H1 (cell line): ENCODE results near the gene MLLT6. TPM values are rescaled to one million over a fixed set of nuclear protein-coding genes. Genes with fewer than 3 reads are reported as not detected.

ENCODE experiments used
- CTCF ChIA-PET: fragments of 300-600 bp; sonication (Branson Sonifier 250); formaldehyde crosslinking; loops from one replicate; lab custom pipeline; 2021; ENCODE audit not compliant: partially characterized antibody; lab: Charles Lee
- POLR2A ChIA-PET: fragments of 300-600 bp; sonication (Branson Sonifier 250); formaldehyde crosslinking; loops from one replicate; lab custom pipeline; 2021; ENCODE audit warnings: inconsistent platforms; ENCODE audit not compliant: partially characterized antibody; lab: Charles Lee
- DNase-seq, 2 experiments: peaks; one replicate each; pipeline versions ENCODE4 v3.0.0 to v3.0.0-alpha.2; 2010 to 2022; ENCODE audit warnings: low spot score in 2 of 2, low read depth in 1 of 2, mixed read lengths in 1 of 2
- FAIRE-seq: peaks from 2 replicates; lab custom pipeline; 2011; peaks lifted over from hg19 to GRCh38; lab: Jason Lieb, UNC
- H2AFZ ChIP-seq: 2 replicates; pipeline ENCODE4 v1.8.1; 2012; ENCODE audit warnings: low read length, inconsistent platforms
- H2AK5ac ChIP-seq: 2 replicates; pipeline ENCODE4 v1.6.1; 2013; ENCODE audit warnings: low read depth, low read length
- H2BK120ac ChIP-seq: replicated peaks from 2 replicates; pipeline ENCODE3; 2013; ENCODE audit warnings: low read depth, low read length, inconsistent platforms
- H2BK12ac ChIP-seq: 2 replicates; pipeline ENCODE4 v1.6.1; 2013; ENCODE audit warnings: low read depth, low read length
- H2BK15ac ChIP-seq: 2 replicates; pipeline ENCODE4 v1.6.1; 2013; ENCODE audit warnings: low read length
- H2BK20ac ChIP-seq: 2 replicates; pipeline ENCODE4 v1.6.1; 2013; ENCODE audit warnings: low read length
- H2BK5ac ChIP-seq: 2 replicates; pipeline ENCODE4 v1.6.1; 2013; ENCODE audit warnings: low read depth, low read length
- H3K14ac ChIP-seq: 2 replicates; pipeline ENCODE4 v1.6.1; 2013; ENCODE audit warnings: inconsistent platforms; ENCODE audit not compliant: insufficient read length
- H3K18ac ChIP-seq: 2 replicates; pipeline ENCODE4 v1.6.1; 2013; ENCODE audit warnings: low read length; ENCODE audit errors: extremely low read depth
- H3K23ac ChIP-seq: 2 replicates; pipeline ENCODE4 v1.6.1; 2013; ENCODE audit warnings: inconsistent platforms; ENCODE audit not compliant: insufficient read length
- H3K23me2 ChIP-seq: 2 replicates; pipeline ENCODE4 v1.6.1; 2013; ENCODE audit warnings: low read depth, low read length
- H3K27ac ChIP-seq: 2 replicates; pipeline ENCODE4 v1.6.1; 2011; ENCODE audit warnings: low read depth, low read length, inconsistent platforms
- H3K27me3 ChIP-seq, 4 experiments: replicated peaks in 1 of 4; 1 replicate in 1 of 4; 2 replicates in 3 of 4; pipeline versions ENCODE4 v1.6.1 to v1.8.1; 2011 to 2013; ENCODE audit warnings: low read length in 3 of 4, mild to moderate bottlenecking in 3 of 4, inconsistent platforms in 2 of 4, mixed read lengths in 2 of 4, moderate library complexity in 1 of 4; ENCODE audit not compliant: control insufficient read depth in 3 of 4, insufficient read depth in 3 of 4; ENCODE audit errors: extremely low read depth in 1 of 4
- H3K36me3 ChIP-seq, 4 experiments: 2 replicates each; pipeline versions ENCODE4 v1.6.1 to v1.8.1; 2011 to 2013; ENCODE audit warnings: mild to moderate bottlenecking in 4 of 4, low read length in 3 of 4, moderate library complexity in 2 of 4, control low read depth in 1 of 4, inconsistent platforms in 1 of 4; ENCODE audit not compliant: insufficient read depth in 4 of 4, control insufficient read depth in 2 of 4
- H3K4ac ChIP-seq: replicated peaks from 2 replicates; pipeline ENCODE3; 2013; ENCODE audit warnings: low read length, low read depth, mixed read lengths, inconsistent platforms; ENCODE audit not compliant: insufficient read length
- H3K4me1 ChIP-seq, 4 experiments: replicated peaks in 1 of 4; 1 replicate in 1 of 4; 2 replicates in 3 of 4; pipeline versions ENCODE4 v1.6.1 to v1.8.1; 2011 to 2013; ENCODE audit warnings: low read length in 3 of 4, inconsistent platforms in 2 of 4, mixed read lengths in 1 of 4; ENCODE audit not compliant: insufficient read depth in 4 of 4, control insufficient read depth in 3 of 4
- H3K4me2 ChIP-seq, 2 experiments: 2 replicates each; pipeline versions ENCODE4 v1.6.1 to v1.8.1; 2011 to 2013; ENCODE audit warnings: low read depth in 2 of 2, low read length in 2 of 2, control low read depth in 1 of 2, inconsistent platforms in 1 of 2, mild to moderate bottlenecking in 1 of 2; ENCODE audit not compliant: insufficient read depth in 1 of 2
- H3K4me3 ChIP-seq, 4 experiments: fragments of 200-600, 300-600 bp in 1 of 4; sonication (generic), shearing (Covaris generic), sonication (Bioruptor Twin) in 1 of 4; 2 replicates each; pipeline versions ENCODE4 v1.5.1 to v1.8.1; 2011 to 2016; ENCODE audit warnings: low read length in 4 of 4, low read depth in 3 of 4, control low read depth in 2 of 4, inconsistent platforms in 2 of 4, mild to moderate bottlenecking in 2 of 4, mixed read lengths in 1 of 4, moderate library complexity in 1 of 4; ENCODE audit not compliant: insufficient read depth in 2 of 4; ENCODE audit errors: extremely low read depth in 1 of 4
- H3K56ac ChIP-seq: replicated peaks from 2 replicates; pipeline ENCODE3; 2013; ENCODE audit warnings: low read depth, mild to moderate bottlenecking, mixed read lengths, low read length, inconsistent platforms; ENCODE audit not compliant: insufficient read length
- H3K79me1 ChIP-seq: 2 replicates; pipeline ENCODE4 v1.6.1; 2013; ENCODE audit warnings: low read depth, low read length, control low read depth
- H3K79me2 ChIP-seq, 2 experiments: 2 replicates each; pipeline versions ENCODE4 v1.6.1 to v1.8.1; 2012 to 2013; ENCODE audit warnings: low read length in 2 of 2, mild to moderate bottlenecking in 2 of 2, inconsistent platforms in 1 of 2; ENCODE audit not compliant: insufficient read depth in 2 of 2, control insufficient read depth in 1 of 2
- H3K9ac ChIP-seq, 4 experiments: replicated peaks in 1 of 4; 1 replicate in 1 of 4; 2 replicates in 3 of 4; pipeline versions ENCODE4 v1.6.1 to v1.8.1; 2011 to 2013; ENCODE audit warnings: low read depth in 3 of 4, low read length in 3 of 4, control low read depth in 2 of 4, mild to moderate bottlenecking in 2 of 4, moderate library complexity in 2 of 4, inconsistent platforms in 1 of 4; ENCODE audit errors: extremely low read depth in 1 of 4
- H3K9me3 ChIP-seq, 2 experiments: 2 replicates each; pipeline versions ENCODE4 v1.6.1 to v1.8.1; 2012 to 2013; ENCODE audit warnings: mild to moderate bottlenecking in 2 of 2, moderate library complexity in 2 of 2, control low read depth in 1 of 2, inconsistent platforms in 1 of 2, low read depth in 1 of 2, low read length in 1 of 2, mixed read lengths in 1 of 2; ENCODE audit not compliant: insufficient read depth in 2 of 2
- H4K20me1 ChIP-seq, 2 experiments: replicated peaks in 1 of 2; 2 replicates each; pipeline versions ENCODE3 to v1.8.1; 2011 to 2013; ENCODE audit warnings: inconsistent platforms in 2 of 2, low read length in 2 of 2, mild to moderate bottlenecking in 1 of 2; ENCODE audit not compliant: insufficient read depth in 2 of 2, control insufficient read depth in 1 of 2
- H4K5ac ChIP-seq: 2 replicates; pipeline ENCODE4 v1.6.1; 2013; ENCODE audit warnings: low read length, low read depth, mixed read lengths, inconsistent platforms; ENCODE audit not compliant: insufficient read length
- H4K8ac ChIP-seq: 2 replicates; pipeline ENCODE4 v1.8.0; 2013; ENCODE audit warnings: mild to moderate bottlenecking, moderate library complexity, low read length, inconsistent platforms; ENCODE audit not compliant: insufficient read depth; ENCODE audit errors: extremely low read depth
- H4K91ac ChIP-seq: replicated peaks from 2 replicates; pipeline ENCODE3; 2013; ENCODE audit warnings: low read length, mixed read lengths, inconsistent platforms; ENCODE audit not compliant: insufficient read length
- CTCF ChIP-seq, 3 experiments: IDR thresholded peaks; 1 replicate in 2 of 3; 2 replicates in 1 of 3; pipeline versions ENCODE4 v1.5.1 to v1.6.1; 2011; ENCODE audit warnings: low read length in 3 of 3, mild to moderate bottlenecking in 3 of 3, inconsistent platforms in 2 of 3, low read depth in 1 of 3, moderate library complexity in 1 of 3; ENCODE audit not compliant: insufficient read depth in 1 of 3; ENCODE audit errors: control extremely low read depth in 1 of 3
- E2F6 ChIP-seq: IDR thresholded peaks from 2 replicates; pipeline ENCODE4 v1.6.1; 2012; ENCODE audit warnings: inconsistent platforms
- PHF8 ChIP-seq: fragments of 200-600 bp; sonication (generic); conservative IDR thresholded peaks from 2 replicates; pipeline ENCODE4 v1.7.1; 2012; ENCODE audit warnings: low read depth, mild to moderate bottlenecking, inconsistent platforms, low read length, moderate library complexity
- WGBS, 2 experiments: shearing (Covaris generic) in 1 of 2; methylation state at CpG; one replicate each; pipeline versions ENCODE4 v1.1.6 to v1.1.7; 2013 to 2015; ENCODE audit warnings: low lambda C conversion rate in 2 of 2, mixed read lengths in 2 of 2, inconsistent platforms in 1 of 2, low coverage in 1 of 2, missing lambda C conversion rate in 1 of 2; ENCODE audit not compliant: insufficient replicate concordance in 2 of 2, insufficient coverage in 1 of 2, insufficient read length in 1 of 2; ENCODE audit errors: extremely low coverage in 1 of 2, missing lambda C conversion rate in 1 of 2; 5-methylcytosine and 5-hydroxymethylcytosine counted together
- polyA plus RNA-seq, 7 experiments: library from polyadenylated mRNA; depleted of rRNA in 3 of 7; stranded (reverse) in 5 of 7; unstranded in 2 of 7; fragments of >200 nt in 5 of 7; fragments of 200-250 nt in 2 of 7; gene quantifications; 1 replicate in 5 of 7; 2 replicates in 1 of 7; 4 replicates in 1 of 7; pipeline versions ENCODE4 v1.2.1 to v1.2.3, GENCODE V29; 2011 to 2013; ENCODE audit warnings: missing spikeins in 2 of 7, mixed read lengths in 2 of 7
- total RNA-seq: library from RNA; stranded (reverse); fragmentation: NEBNext Ultra II Directional; extraction: Animal tissue kit (Norgen Biotek cat#: 25700); gene quantifications from 2 replicates; pipeline ENCODE4 v1.2.1, GENCODE V29; 2021
- TF ChIP-seq, protein P1 (sequence below): IDR thresholded peaks from 2 replicates; pipeline ENCODE4 v1.6.1; 2012; ENCODE audit warnings: inconsistent platforms

MLLT6 gene
- total and polyA plus RNA-seq, 2 of the 8 experiments (the other 6 are each of a cell fraction or from before 2014, with no cell fraction given), result 6.5 to 8.0 TPM

GRCh38 chr17:38674749-38675615 lies 30.1 kb upstream of the MLLT6 start, which contains the start of gene EPOP:
Gene EPOP, minus strand, starts transcription at chr17:38674957. Its CDS starts 462 bp downstream, at chr17:38674495.
- CTCF ChIA-PET, result interaction anchor here (0.7 to 29.5 kb wide), 12 partner anchors 8 to 478 kb away, joined by 3 to 795 read pairs (median 8); partner anchors contain the start of gene SRCIN1
- DNase-seq, result peak in 1 of 2 experiments; percentile 91
- no peak within 1 kb of the TSS for H4K5ac ChIP-seq
- no peak for TF ChIP-seq CTCF (IDR thresholded peaks at IDR 0.05; ENCODE audit: control extremely low read depth in 1 of 3, insufficient read depth in 1 of 3, low read depth in 1 of 3, low read length in 3 of 3)
- TF ChIP-seq, protein P1, sequence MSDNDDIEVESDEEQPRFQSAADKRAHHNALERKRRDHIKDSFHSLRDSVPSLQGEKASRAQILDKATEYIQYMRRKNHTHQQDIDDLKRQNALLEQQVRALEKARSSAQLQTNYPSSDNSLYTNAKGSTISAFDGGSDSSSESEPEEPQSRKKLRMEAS, result peak; percentile 93
- TF ChIP-seq E2F6, result peak; percentile 81
- TF ChIP-seq PHF8, result peak; percentile 43; the same call in 1 of the 2 replicates

More at GRCh38 chr17:38674749-38675615, 30.1 kb upstream of the MLLT6 start, which contains the start of gene EPOP:
- H3K23ac ChIP-seq, result no peak within 1 kb of the TSS
- H3K4me3 ChIP-seq, result peak within 1 kb of the TSS; percentile 45 to 71 (median 48)
- H3K4ac ChIP-seq, result no peak within 1 kb of the TSS
- H3K4me1 ChIP-seq, result peaks cover 4 to 33% (median 17%) of the 10 kb centered on the region in 4 experiments
- no peak within 1 kb of the TSS; the same call in 1 of the 2 replicates for H3K18ac ChIP-seq
- peak within 1 kb of the TSS; percentile 64 for H4K8ac ChIP-seq
- no peak within 1 kb of the TSS for H2AK5ac ChIP-seq
- WGBS, 2 experiments, result 7% methylated on average over 55 of the region's 80 CpGs; no CpG with 5 or more reads in 1 of the 2 experiments
- H2AFZ ChIP-seq, result no peak within 1 kb of the TSS
- H2BK15ac ChIP-seq, result no peak within 1 kb of the TSS
- H3K27me3 ChIP-seq, result peaks cover 33 to 69% (median 65%) of the 10 kb centered on the region in 4 experiments
- peak within 1 kb of the TSS in 1 of 4 experiments; percentile 44; a peak in 1 of 7 replicates for H3K9ac ChIP-seq
- H3K56ac ChIP-seq, result no peak within 1 kb of the TSS
- H2BK20ac ChIP-seq, result no peak within 1 kb of the TSS
- no peak within 1 kb of the TSS for H3K27ac ChIP-seq
- FAIRE-seq, result no peak
- no peaks in the 10 kb centered on the region for H3K79me1 ChIP-seq
- H2BK12ac ChIP-seq, result no peak within 1 kb of the TSS
- POLR2A ChIA-PET, result interaction anchor here (1.2 to 2.3 kb wide), 2 partner anchors 22 to 32 kb away, joined by 4 to 5 read pairs; no protein-coding TSS in a partner anchor
- peak within 1 kb of the TSS; percentile 31 for H4K91ac ChIP-seq
- peak within 1 kb of the TSS; percentile 86 to 94 for H3K4me2 ChIP-seq
- H3K14ac ChIP-seq, result no peak within 1 kb of the TSS
- peaks cover 0 to 6% of the 10 kb centered on the region in 2 experiments for H4K20me1 ChIP-seq
- H3K23me2 ChIP-seq, result peaks cover 11% of the 10 kb centered on the region
- H3K79me2 ChIP-seq, result no peaks in the 10 kb centered on the region
- H2BK5ac ChIP-seq, result no peak within 1 kb of the TSS
- H3K9me3 ChIP-seq, result no peaks in the 10 kb centered on the region
- H2BK120ac ChIP-seq, result no peak within 1 kb of the TSS
- no peaks in the 10 kb centered on the region; a peak in 1 of 8 replicates for H3K36me3 ChIP-seq
